ENCODE measurements around the gene EVA1A.

DNA sequence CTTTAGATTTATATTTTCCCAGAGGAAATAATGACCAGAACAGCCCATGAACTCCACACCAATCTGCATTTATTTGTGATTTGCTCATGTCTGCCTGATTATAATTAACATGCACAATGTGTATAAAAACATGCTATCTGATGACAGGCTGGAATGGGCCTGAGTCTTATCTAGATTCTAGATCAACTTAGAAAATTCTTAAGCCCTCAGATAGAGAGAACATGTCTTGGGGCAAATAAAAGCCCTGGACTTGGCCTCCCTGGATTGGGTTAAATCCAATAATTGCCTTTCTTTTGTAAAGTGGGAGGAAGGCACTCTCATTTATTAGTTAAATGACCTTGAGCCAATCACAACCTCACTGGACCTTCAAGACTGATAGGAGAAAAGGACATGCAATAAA, 61.8 kb downstream of the EVA1A start:
- no peak for TF ChIP-seq TAF1 (IDR thresholded peaks at IDR 0.05; ENCODE audit: borderline replicate concordance, low read depth, low read length)
- TF ChIP-seq POLR2AphosphoS5 (IDR thresholded peaks at IDR 0.05; ENCODE audit: low read depth, low read length), result no peak

All from GM12892 (cell line).